BLaER1 treated with 17β-estradiol and CSF1 and Interleukin-3, amounts not matched to agents 10 nM and 100 nM (cell line): Measurements from ENCODE around the gene BNC2.
A peak's percentile ranks its signal among the peaks of the same experiment; 100 is the strongest.

ENCODE experiments used
- H3K27ac ChIP-seq, 11 experiments: shearing (Covaris generic); formaldehyde crosslinking; 2 replicates each; pipeline ENCODE4 v1.8.1; 2022
- H3K27me3 ChIP-seq, 11 experiments: shearing (Covaris generic); formaldehyde crosslinking; 2 replicates each; pipeline ENCODE4 v1.8.1; 2022
- H3K36me3 ChIP-seq, 11 experiments: shearing (Covaris generic); formaldehyde crosslinking; 2 replicates each; pipeline ENCODE4 v1.8.1; 2022
- H3K4me1 ChIP-seq, 10 experiments: shearing (Covaris generic); formaldehyde crosslinking; 2 replicates each; pipeline ENCODE4 v1.8.1; 2022
- H3K4me2 ChIP-seq, 11 experiments: shearing (Covaris generic); formaldehyde crosslinking; 2 replicates each; pipeline ENCODE4 v1.8.1; 2022
- H3K4me3 ChIP-seq, 10 experiments: shearing (Covaris generic); formaldehyde crosslinking; 2 replicates each; pipeline ENCODE4 v1.8.1; 2022
- H3K9ac ChIP-seq, 11 experiments: shearing (Covaris generic); formaldehyde crosslinking; 2 replicates each; pipeline ENCODE4 v1.8.1; 2022
- H3K9me3 ChIP-seq, 11 experiments: shearing (Covaris generic); formaldehyde crosslinking; replicated peaks in 1 of 11; 2 replicates each; pipeline ENCODE4 v1.8.1; 2022
- H4K20me1 ChIP-seq, 11 experiments: shearing (Covaris generic); formaldehyde crosslinking; 2 replicates each; pipeline ENCODE4 v1.8.1; 2022
- Cebpa-rat ChIP-seq, 11 experiments: shearing (Covaris generic); IDR thresholded peaks; 2 replicates each; pipeline ENCODE4 v1.8.1; 2022

Gene BNC2

DNA sequence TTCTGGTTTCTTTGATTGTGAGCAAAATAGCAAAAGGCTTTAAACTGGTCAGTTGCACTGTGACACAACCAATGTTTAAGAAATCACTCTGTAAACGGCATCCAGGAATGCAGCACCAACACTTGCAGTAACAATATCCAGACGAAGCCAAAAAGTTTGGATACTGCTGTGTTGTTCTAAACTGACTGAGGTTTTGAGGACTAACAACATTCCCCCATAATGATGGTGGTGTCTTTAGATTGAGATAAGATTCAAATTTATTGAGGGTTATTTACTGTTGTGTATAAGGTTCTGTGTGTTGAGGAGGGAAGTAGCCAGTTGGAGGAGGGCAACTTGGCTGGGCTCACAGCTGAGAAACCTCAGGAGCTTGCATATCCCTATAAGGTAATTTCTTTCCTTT lies 353.6 kb downstream of the BNC2 start:
- Histone ChIP-seq H3K4me2 (no peak overlapping the region), H3K27ac (no peak overlapping the region), H3K4me3 (no peak overlapping the region), H3K4me1 (peaks cover under 1 to 22% (median 4%) of the 10 kb centered on the region in 10 experiments; a peak in 14 of 20 replicates), H4K20me1 (peaks cover 0 to 7% (median 0%) of the 10 kb centered on the region in 11 experiments; a peak in 2 of 22 replicates), H3K9me3 (peaks cover 0 to 7% (median 0%) of the 10 kb centered on the region in 11 experiments; a peak in 6 of 22 replicates), H3K9ac (no peak overlapping the region), H3K36me3 (peaks cover 0 to 6% (median 0%) of the 10 kb centered on the region in 11 experiments; a peak in 1 of 22 replicates), H3K27me3 (no peaks in the 10 kb centered on the region)
- no peak for TF ChIP-seq Cebpa-rat (IDR thresholded peaks at IDR 0.05)

DNA sequence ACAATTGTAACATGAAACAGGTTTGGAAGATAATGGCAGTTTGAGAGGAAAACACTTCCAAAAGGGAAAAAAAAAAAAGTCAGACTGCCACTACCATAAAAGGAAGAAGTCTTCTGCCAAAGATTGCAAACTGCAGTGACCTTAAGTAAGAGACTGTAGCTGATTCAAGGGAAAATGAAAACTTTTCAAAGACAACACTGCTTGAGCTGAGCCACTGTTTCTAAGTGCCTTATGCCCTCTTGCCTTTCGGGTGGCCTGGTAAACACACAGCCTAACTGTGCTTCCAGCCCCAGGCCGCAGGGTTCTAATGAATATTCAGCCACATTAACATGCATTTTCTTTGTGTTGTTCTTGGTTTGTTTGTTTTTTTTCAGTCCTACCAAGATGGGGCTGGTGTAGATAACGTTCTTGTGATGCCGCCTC lies 354.6 kb downstream of the BNC2 start:
- Histone ChIP-seq H3K4me1 (peaks cover 0 to 12% (median 0%) of the 10 kb centered on the region in 10 experiments; a peak in 8 of 20 replicates), H3K4me3 (no peak overlapping the region), H3K9me3 (peaks cover 0 to 2% (median 0%) of the 10 kb centered on the region in 11 experiments; a peak in 1 of 22 replicates), H3K27me3 (no peaks in the 10 kb centered on the region), H3K27ac (no peak overlapping the region), H3K36me3 (peaks cover 0 to 6% (median 0%) of the 10 kb centered on the region in 11 experiments; a peak in 1 of 22 replicates), H3K4me2 (peak overlapping the region in 2 of 11 experiments; percentile 3 to 59; a peak in 2 of 22 replicates), H3K9ac (no peak overlapping the region; a peak in 1 of 22 replicates), H4K20me1 (no peaks in the 10 kb centered on the region; a peak in 1 of 22 replicates)
- TF ChIP-seq Cebpa-rat (IDR thresholded peaks at IDR 0.05) = no peak

DNA sequence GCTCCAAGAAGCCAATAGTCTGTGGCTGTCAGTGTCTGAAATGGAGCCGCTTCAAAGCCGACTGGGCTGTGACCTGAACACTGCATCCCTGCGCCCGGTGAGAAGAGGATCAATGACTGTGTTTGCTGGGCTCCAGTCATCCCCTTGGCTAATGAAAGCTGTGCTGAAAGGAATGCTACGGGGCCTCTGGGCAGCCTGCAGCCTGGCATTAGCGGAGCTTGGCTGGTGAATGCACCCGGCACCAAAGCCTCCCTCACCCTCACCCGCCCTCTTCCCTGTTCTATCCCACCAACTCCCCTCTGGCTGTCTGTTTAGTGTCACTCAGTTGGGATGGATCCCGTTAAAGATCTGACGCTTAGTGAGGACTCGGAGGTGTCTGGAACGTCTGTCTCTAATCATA lies 355.3 kb downstream of the BNC2 start:
- H3K27me3 ChIP-seq = no peaks in the 10 kb centered on the region
- H4K20me1 ChIP-seq = no peaks in the 10 kb centered on the region
- H3K27ac ChIP-seq = no peak overlapping the region
- no peaks in the 10 kb centered on the region; a peak in 1 of 22 replicates for H3K9me3 ChIP-seq
- peaks cover 0 to 6% (median 0%) of the 10 kb centered on the region in 11 experiments; a peak in 1 of 22 replicates for H3K36me3 ChIP-seq
- no peak overlapping the region for H3K9ac ChIP-seq
- H3K4me1 ChIP-seq = peaks cover 0 to 12% (median 2%) of the 10 kb centered on the region in 10 experiments; a peak in 8 of 20 replicates
- no peak for TF ChIP-seq Cebpa-rat (IDR thresholded peaks at IDR 0.05)
- no peak overlapping the region for H3K4me3 ChIP-seq
- H3K4me2 ChIP-seq = no peak overlapping the region

DNA sequence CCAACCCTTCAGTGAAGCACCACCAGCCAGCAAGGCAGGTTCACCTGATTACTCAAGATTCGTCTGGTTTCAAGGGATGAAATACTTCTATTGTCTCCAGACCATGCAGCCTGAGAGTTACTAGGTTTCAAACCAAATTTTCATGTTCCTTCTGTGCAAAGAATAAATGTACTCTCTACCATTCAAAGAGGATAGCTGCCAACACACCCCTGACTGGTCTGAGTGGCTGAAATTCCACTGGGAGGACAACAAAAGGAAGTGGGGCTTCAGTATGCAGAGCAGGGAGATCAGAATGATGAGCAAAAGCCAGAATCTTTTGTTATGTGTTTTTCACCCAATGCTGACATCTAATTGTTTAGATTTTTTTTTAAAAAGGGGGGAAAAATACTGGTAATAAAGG lies 356.3 kb downstream of the BNC2 start:
- no peak overlapping the region for H3K9ac ChIP-seq
- no peak for TF ChIP-seq Cebpa-rat (IDR thresholded peaks at IDR 0.05)
- H4K20me1 ChIP-seq = no peaks in the 10 kb centered on the region
- H3K27me3 ChIP-seq = no peaks in the 10 kb centered on the region
- no peak overlapping the region for H3K4me3 ChIP-seq
- no peak overlapping the region for H3K27ac ChIP-seq
- H3K36me3 ChIP-seq = no peaks in the 10 kb centered on the region
- H3K9me3 ChIP-seq = no peaks in the 10 kb centered on the region
- peaks cover 0 to 21% (median 3%) of the 10 kb centered on the region in 10 experiments; a peak in 8 of 20 replicates for H3K4me1 ChIP-seq
- H3K4me2 ChIP-seq = peak overlapping the region in 1 of 11 experiments; percentile 5; a peak in 1 of 22 replicates

DNA sequence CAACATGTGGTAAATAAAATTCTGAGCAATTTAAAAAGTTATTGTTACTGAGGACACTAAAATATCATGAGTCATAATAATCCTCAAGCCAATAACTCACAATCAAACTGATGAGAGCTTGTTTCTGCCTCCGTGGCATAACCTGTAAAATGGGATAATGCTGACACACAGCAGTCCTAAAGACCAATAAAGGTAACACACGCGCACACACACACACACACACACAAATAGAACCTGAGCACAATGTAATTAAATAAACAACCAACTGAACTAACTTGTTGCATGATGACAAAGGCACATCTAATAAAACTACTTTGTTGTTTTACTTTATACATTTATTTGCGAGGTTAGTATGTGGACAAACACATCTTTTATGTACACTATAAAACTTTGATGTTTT lies 358.2 kb downstream of the BNC2 start:
- Histone ChIP-seq H4K20me1 (no peaks in the 10 kb centered on the region), H3K9ac (no peak overlapping the region), H3K4me3 (no peak overlapping the region), H3K27me3 (no peaks in the 10 kb centered on the region), H3K27ac (no peak overlapping the region), H3K4me1 (peaks cover 0 to 21% (median 3%) of the 10 kb centered on the region in 10 experiments; a peak in 8 of 20 replicates), H3K9me3 (no peaks in the 10 kb centered on the region), H3K4me2 (no peak overlapping the region), H3K36me3 (no peaks in the 10 kb centered on the region)
- no peak for TF ChIP-seq Cebpa-rat (IDR thresholded peaks at IDR 0.05)

DNA sequence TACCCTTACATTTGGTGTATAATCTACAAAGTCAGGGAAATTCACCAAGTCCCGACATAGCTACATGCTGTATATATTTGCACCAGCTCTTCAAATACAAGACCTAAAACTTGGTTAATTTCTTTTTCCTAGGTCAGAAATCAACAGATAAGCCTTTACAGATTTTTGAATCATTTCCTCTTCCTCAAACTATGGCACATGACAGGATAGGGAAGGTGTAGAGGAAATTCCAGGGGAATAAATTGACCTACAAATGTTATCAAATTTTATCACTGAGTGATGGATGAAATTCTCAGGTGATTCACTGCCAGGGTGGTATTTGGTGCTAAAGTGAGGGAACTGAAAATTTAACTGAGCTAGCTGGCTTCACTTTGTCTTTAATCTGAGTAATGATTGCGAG lies 360.0 kb downstream of the BNC2 start:
- no peaks in the 10 kb centered on the region for H4K20me1 ChIP-seq
- H3K36me3 ChIP-seq = no peaks in the 10 kb centered on the region
- H3K27ac ChIP-seq = no peak overlapping the region
- no peak overlapping the region for H3K4me3 ChIP-seq
- H3K4me2 ChIP-seq = peak overlapping the region in 3 of 11 experiments; percentile 4 to 40 (median 27); a peak in 3 of 22 replicates
- no peaks in the 10 kb centered on the region for H3K27me3 ChIP-seq
- H3K9ac ChIP-seq = no peak overlapping the region
- H3K9me3 ChIP-seq = no peaks in the 10 kb centered on the region
- peaks cover 0 to 16% (median 3%) of the 10 kb centered on the region in 10 experiments; a peak in 7 of 20 replicates for H3K4me1 ChIP-seq
- no peak for TF ChIP-seq Cebpa-rat (IDR thresholded peaks at IDR 0.05)

DNA sequence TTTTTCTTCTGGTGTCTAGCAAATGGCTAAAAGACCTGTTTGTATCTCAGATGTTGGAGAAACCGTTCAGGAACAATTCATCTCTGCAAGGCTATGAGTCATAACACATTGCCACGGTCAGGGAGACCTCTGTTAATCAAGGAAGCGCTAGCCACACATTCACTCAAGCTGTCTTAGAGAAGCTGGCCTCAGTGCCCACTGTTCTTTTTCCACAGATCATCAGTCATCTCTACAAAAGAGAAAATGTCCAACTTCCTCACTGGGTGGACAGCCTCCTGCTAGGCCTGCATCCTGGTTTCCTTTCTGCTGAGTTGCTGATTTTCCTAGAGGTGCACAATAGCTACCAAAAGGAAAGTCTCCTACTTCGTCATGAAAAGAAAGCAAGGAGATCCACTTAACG lies 360.5 kb downstream of the BNC2 start:
- no peak overlapping the region for H3K4me3 ChIP-seq
- no peaks in the 10 kb centered on the region for H3K27me3 ChIP-seq
- no peak overlapping the region for H3K27ac ChIP-seq
- TF ChIP-seq Cebpa-rat (IDR thresholded peaks at IDR 0.05) = no peak
- no peaks in the 10 kb centered on the region for H3K9me3 ChIP-seq
- no peak overlapping the region for H3K9ac ChIP-seq
- no peaks in the 10 kb centered on the region for H4K20me1 ChIP-seq
- H3K4me1 ChIP-seq = peaks cover 0 to 16% (median 3%) of the 10 kb centered on the region in 10 experiments; a peak in 7 of 20 replicates
- peak overlapping the region in 3 of 11 experiments; percentile 4 to 40 (median 27); a peak in 3 of 22 replicates for H3K4me2 ChIP-seq
- no peaks in the 10 kb centered on the region for H3K36me3 ChIP-seq

DNA sequence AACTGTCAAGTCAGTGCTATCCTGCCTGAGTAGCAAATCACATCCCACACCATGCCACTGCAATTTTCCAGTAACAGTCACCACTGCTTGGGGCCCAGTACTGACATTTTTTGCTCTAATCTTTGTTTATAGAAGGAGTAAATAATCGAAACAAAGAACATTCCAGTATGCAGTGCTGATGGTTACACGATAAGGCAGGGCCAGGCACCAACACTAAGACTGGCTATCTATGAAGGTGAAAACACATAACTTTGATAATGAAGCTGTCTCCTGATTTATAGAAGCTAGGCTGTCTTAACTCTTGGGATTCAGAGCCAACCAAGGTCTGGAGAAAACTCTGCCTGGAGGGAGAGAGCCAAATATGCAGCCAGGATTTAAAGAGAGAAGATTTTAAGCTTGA lies 365.3 kb downstream of the BNC2 start:
- Histone ChIP-seq H3K4me3 (no peak overlapping the region), H3K4me1 (peaks cover 0 to 9% (median 4%) of the 10 kb centered on the region in 10 experiments; a peak in 8 of 20 replicates), H4K20me1 (no peaks in the 10 kb centered on the region), H3K36me3 (no peaks in the 10 kb centered on the region), H3K9ac (no peak overlapping the region), H3K4me2 (no peak overlapping the region), H3K9me3 (no peaks in the 10 kb centered on the region), H3K27me3 (no peaks in the 10 kb centered on the region), H3K27ac (no peak overlapping the region)
- no peak for TF ChIP-seq Cebpa-rat (IDR thresholded peaks at IDR 0.05)

DNA sequence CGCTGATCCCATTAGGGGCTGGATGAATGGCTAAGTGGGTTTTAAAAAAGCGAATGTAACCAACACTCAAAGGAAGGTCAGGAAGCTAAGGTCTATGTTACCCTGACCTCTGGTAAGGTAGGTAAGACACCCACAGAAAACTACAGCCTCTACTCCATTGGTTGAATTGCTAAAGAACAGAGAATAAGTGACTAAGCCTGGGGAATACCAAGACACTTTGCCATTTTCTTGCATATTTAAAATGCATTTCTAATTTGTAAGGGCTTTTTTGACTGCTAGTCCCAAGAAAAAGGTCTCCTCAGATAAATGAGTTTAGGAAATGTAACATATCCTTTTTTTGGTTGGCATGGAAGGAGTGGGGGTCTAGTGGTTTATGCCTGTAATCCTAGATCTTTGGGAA lies 368.7 kb downstream of the BNC2 start:
- H3K27ac ChIP-seq = no peak overlapping the region
- TF ChIP-seq Cebpa-rat (IDR thresholded peaks at IDR 0.05) = no peak

DNA sequence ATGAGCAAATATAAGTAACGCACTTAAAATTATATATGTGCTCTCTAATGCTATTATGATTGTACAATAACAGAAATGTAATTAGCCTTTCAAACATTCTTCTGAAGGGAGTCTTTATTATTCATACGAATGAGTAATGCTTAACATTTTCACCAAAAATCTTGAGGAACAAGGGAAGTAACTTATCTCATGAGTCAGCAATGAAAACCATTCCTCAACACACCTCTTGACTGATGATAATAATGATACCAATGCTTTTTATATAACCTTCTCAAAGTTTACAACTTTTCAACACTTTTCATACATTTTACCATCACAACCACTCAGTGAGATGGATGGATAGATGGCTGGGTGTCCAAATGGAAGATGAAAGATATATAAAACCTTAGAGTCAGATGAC lies 369.3 kb downstream of the BNC2 start:
- Histone ChIP-seq H3K36me3 (no peaks in the 10 kb centered on the region), H3K4me1 (peaks cover 0 to 5% (median 0%) of the 10 kb centered on the region in 10 experiments; a peak in 1 of 20 replicates), H3K4me3 (no peak overlapping the region), H3K27ac (no peak overlapping the region), H4K20me1 (no peaks in the 10 kb centered on the region), H3K9me3 (no peaks in the 10 kb centered on the region), H3K27me3 (no peaks in the 10 kb centered on the region), H3K4me2 (no peak overlapping the region), H3K9ac (no peak overlapping the region)
- TF ChIP-seq Cebpa-rat (IDR thresholded peaks at IDR 0.05) = no peak

More for the DNA sequence above, 368.7 kb downstream of the BNC2 start:
- no peaks in the 10 kb centered on the region for H4K20me1 ChIP-seq
- peaks cover 0 to 5% (median 0%) of the 10 kb centered on the region in 10 experiments; a peak in 1 of 20 replicates for H3K4me1 ChIP-seq
- H3K4me3 ChIP-seq = no peak overlapping the region
- H3K36me3 ChIP-seq = no peaks in the 10 kb centered on the region
- H3K9me3 ChIP-seq = no peaks in the 10 kb centered on the region
- no peaks in the 10 kb centered on the region for H3K27me3 ChIP-seq
- H3K4me2 ChIP-seq = no peak overlapping the region
- H3K9ac ChIP-seq = no peak overlapping the region
